SJCRH30 (cell line): ENCODE results near the gene MYO1E. TPM values are rescaled to one million over a fixed set of nuclear protein-coding genes. Genes with fewer than 3 reads are reported as not detected.
A peak's percentile ranks its signal among the peaks of the same experiment; 100 is the strongest.

ENCODE experiments used
- DNase-seq, 2 experiments: peaks; one replicate each; pipeline ENCODE4 v3.0.0-alpha.2; 2015 to 2020
- H3K27ac ChIP-seq: fragments of 250-450 bp; sonication (Bioruptor Pico); 2 replicates; pipeline ENCODE4 v1.5.1; 2020; ENCODE audit warnings: mild to moderate bottlenecking, moderate library complexity
- H3K27me3 ChIP-seq: fragments of 250-450 bp; sonication (Bioruptor Pico); 2 replicates; pipeline ENCODE4 v1.5.1; 2020; ENCODE audit warnings: mild to moderate bottlenecking, moderate library complexity
- H3K36me3 ChIP-seq: fragments of 250-450 bp; sonication (Bioruptor Pico); 2 replicates; pipeline ENCODE4 v1.5.1; 2020; ENCODE audit warnings: mild to moderate bottlenecking, moderate library complexity
- H3K4me1 ChIP-seq: fragments of 250-450 bp; sonication (Bioruptor Pico); 2 replicates; pipeline ENCODE4 v1.5.1; 2020; ENCODE audit warnings: mild to moderate bottlenecking, moderate library complexity
- H3K4me3 ChIP-seq: fragments of 250-450 bp; sonication (Bioruptor Pico); 2 replicates; pipeline ENCODE4 v1.5.1; 2020; ENCODE audit warnings: mild to moderate bottlenecking, moderate library complexity
- H3K9me3 ChIP-seq: fragments of 250-450 bp; sonication (Bioruptor Pico); replicated peaks from 2 replicates; pipeline ENCODE4 v1.5.1; 2020; ENCODE audit warnings: mild to moderate bottlenecking, moderate library complexity
- total RNA-seq: library from RNA; depleted of rRNA; stranded (reverse); fragments of >200 nt; shearing (Covaris generic); gene quantifications from 2 replicates; pipeline ENCODE4 v1.2.3, GENCODE V29; 2014

The MYO1E gene
- total RNA-seq, 1 experiment from 2014 or later, result 176 TPM

- no peaks in the 10 kb centered on the region for H3K9me3 ChIP-seq
- H3K4me3 ChIP-seq, result peak overlapping the region; percentile 80
- peaks cover 5% of the 10 kb centered on the region for H3K36me3 ChIP-seq
- H3K27me3 ChIP-seq, result no peaks in the 10 kb centered on the region
- H3K4me1 ChIP-seq, result peaks cover 9% of the 10 kb centered on the region
- peak in 1 of 2 experiments; percentile 42 for DNase-seq
- peak overlapping the region; percentile 72 for H3K27ac ChIP-seq
Measured at GRCh38 chr15:59373215-59373614, 544 bp upstream of the MYO1E start.

- H3K9me3 ChIP-seq, result no peaks in the 10 kb centered on the region
- DNase-seq, result peak; percentile 38 to 56
Measured at GRCh38 chr15:59371458-59372351, 966 bp downstream of the MYO1E start.

GRCh38 chr15:59369597-59369996 is 3.1 kb downstream of the MYO1E start:
- H3K27me3 ChIP-seq, result no peaks in the 10 kb centered on the region
- no peak for DNase-seq
- H3K4me3 ChIP-seq, result no peak overlapping the region
- H3K36me3 ChIP-seq, result peaks cover 5% of the 10 kb centered on the region
- H3K27ac ChIP-seq, result peak overlapping the region; percentile 64
- H3K9me3 ChIP-seq, result no peaks in the 10 kb centered on the region
- peaks cover 18% of the 10 kb centered on the region for H3K4me1 ChIP-seq

More at GRCh38 chr15:59371458-59372351, 966 bp downstream of the MYO1E start:
- Histone ChIP-seq H3K27ac (peak overlapping the region; percentile 72), H3K4me3 (peak overlapping the region; percentile 80), H3K27me3 (no peaks in the 10 kb centered on the region), H3K4me1 (peaks cover 15% of the 10 kb centered on the region), H3K36me3 (peaks cover 5% of the 10 kb centered on the region)

- Histone ChIP-seq H3K36me3 (peaks cover 5% of the 10 kb centered on the region), H3K4me3 (no peak overlapping the region), H3K27me3 (no peaks in the 10 kb centered on the region), H3K4me1 (peaks cover 18% of the 10 kb centered on the region), H3K27ac (no peak overlapping the region), H3K9me3 (no peaks in the 10 kb centered on the region)
- peak in 1 of 2 experiments; percentile 25 for DNase-seq
Measured at GRCh38 chr15:59367022-59367451, 5.6 kb downstream of the MYO1E start.

GRCh38 chr15:59366333-59367021 is 6.2 kb downstream of the MYO1E start:
- H3K36me3 ChIP-seq, result peaks cover 5% of the 10 kb centered on the region
- H3K27me3 ChIP-seq, result no peaks in the 10 kb centered on the region
- H3K4me3 ChIP-seq, result no peak overlapping the region
- DNase-seq, result no peak
- H3K4me1 ChIP-seq, result peaks cover 19% of the 10 kb centered on the region
- H3K9me3 ChIP-seq, result no peaks in the 10 kb centered on the region
- no peak overlapping the region for H3K27ac ChIP-seq

GRCh38 chr15:59364248-59364647 is 8.4 kb downstream of the MYO1E start:
- H3K36me3 ChIP-seq, result peaks cover 5% of the 10 kb centered on the region
- no peaks in the 10 kb centered on the region for H3K27me3 ChIP-seq
- DNase-seq, result no peak
- H3K9me3 ChIP-seq, result no peaks in the 10 kb centered on the region
- no peak overlapping the region for H3K27ac ChIP-seq
- no peak overlapping the region for H3K4me3 ChIP-seq
- H3K4me1 ChIP-seq, result peaks cover 19% of the 10 kb centered on the region

- Histone ChIP-seq H3K4me1 (peaks cover 17% of the 10 kb centered on the region), H3K27me3 (no peaks in the 10 kb centered on the region), H3K36me3 (no peaks in the 10 kb centered on the region; the same call in 1 of the 2 replicates), H3K27ac (no peak overlapping the region), H3K9me3 (no peaks in the 10 kb centered on the region), H3K4me3 (no peak overlapping the region)
- no peak for DNase-seq
Measured at GRCh38 chr15:59362331-59362730, 10.3 kb downstream of the MYO1E start.

GRCh38 chr15:59360896-59361295 is 11.8 kb downstream of the MYO1E start:
- Histone ChIP-seq H3K27ac (peak overlapping the region; percentile 60), H3K27me3 (no peaks in the 10 kb centered on the region), H3K4me1 (peaks cover 10% of the 10 kb centered on the region; the same call in 1 of the 2 replicates), H3K9me3 (no peaks in the 10 kb centered on the region), H3K4me3 (no peak overlapping the region), H3K36me3 (no peaks in the 10 kb centered on the region; the same call in 1 of the 2 replicates)
- DNase-seq, result peak; percentile 77 to 78

GRCh38 chr15:59360305-59360704 is 12.4 kb downstream of the MYO1E start:
- no peaks in the 10 kb centered on the region; the same call in 1 of the 2 replicates for H3K36me3 ChIP-seq
- peak overlapping the region; percentile 60 for H3K27ac ChIP-seq
- H3K4me3 ChIP-seq, result no peak overlapping the region
- peaks cover 10% of the 10 kb centered on the region; the same call in 1 of the 2 replicates for H3K4me1 ChIP-seq
- H3K27me3 ChIP-seq, result no peaks in the 10 kb centered on the region
- DNase-seq, result peak in 1 of 2 experiments; percentile 23
- no peaks in the 10 kb centered on the region for H3K9me3 ChIP-seq

- Histone ChIP-seq H3K4me1 (peaks cover 3% of the 10 kb centered on the region; the same call in 1 of the 2 replicates), H3K27me3 (no peaks in the 10 kb centered on the region), H3K36me3 (no peaks in the 10 kb centered on the region; the same call in none of the 2 replicates), H3K9me3 (no peaks in the 10 kb centered on the region), H3K4me3 (no peak overlapping the region), H3K27ac (no peak overlapping the region)
- DNase-seq, result no peak
Measured at GRCh38 chr15:59355730-59356129, 16.9 kb downstream of the MYO1E start.

- H3K27ac ChIP-seq, result no peak overlapping the region
- H3K4me1 ChIP-seq, result no peaks in the 10 kb centered on the region; the same call in 1 of the 2 replicates
- DNase-seq, result no peak
- H3K9me3 ChIP-seq, result no peaks in the 10 kb centered on the region
- H3K36me3 ChIP-seq, result peaks cover 3% of the 10 kb centered on the region
- no peaks in the 10 kb centered on the region for H3K27me3 ChIP-seq
- no peak overlapping the region for H3K4me3 ChIP-seq
Measured at GRCh38 chr15:59354417-59355031, 18.1 kb downstream of the MYO1E start.

- no peaks in the 10 kb centered on the region for H3K27me3 ChIP-seq
- DNase-seq, result no peak
Measured at GRCh38 chr15:59353994-59354416, 18.7 kb downstream of the MYO1E start.

GRCh38 chr15:59352683-59353082 is 20.0 kb downstream of the MYO1E start:
- no peak for DNase-seq
- Histone ChIP-seq H3K4me3 (no peak overlapping the region), H3K27ac (no peak overlapping the region), H3K36me3 (peaks cover 3% of the 10 kb centered on the region), H3K27me3 (no peaks in the 10 kb centered on the region), H3K4me1 (no peaks in the 10 kb centered on the region; the same call in 1 of the 2 replicates), H3K9me3 (no peaks in the 10 kb centered on the region)

More at GRCh38 chr15:59353994-59354416, 18.7 kb downstream of the MYO1E start:
- Histone ChIP-seq H3K4me3 (no peak overlapping the region), H3K9me3 (no peaks in the 10 kb centered on the region), H3K27ac (no peak overlapping the region), H3K4me1 (no peaks in the 10 kb centered on the region; the same call in 1 of the 2 replicates), H3K36me3 (peaks cover 3% of the 10 kb centered on the region)

GRCh38 chr15:59352189-59352588 is 20.5 kb downstream of the MYO1E start:
- no peaks in the 10 kb centered on the region; the same call in 1 of the 2 replicates for H3K4me1 ChIP-seq
- H3K4me3 ChIP-seq, result no peak overlapping the region
- peaks cover 3% of the 10 kb centered on the region for H3K36me3 ChIP-seq
- DNase-seq, result no peak
- H3K27me3 ChIP-seq, result no peaks in the 10 kb centered on the region
- no peak overlapping the region for H3K27ac ChIP-seq
- no peaks in the 10 kb centered on the region for H3K9me3 ChIP-seq
